Esophagus muscularis mucosa (tissue), 4 donors: ENCODE data around the gene LRRC75B. TPM values are rescaled to one million over a fixed set of nuclear protein-coding genes. Genes with fewer than 3 reads are reported as not detected.
A peak's percentile ranks its signal among the peaks of the same experiment; 100 is the strongest.
"Not testable (repeated sequence)": the region's sequence is repeated elsewhere in the genome, so short reads cannot be mapped to it uniquely, and the experiment has no call there.

Source experiments
- DNase-seq: peaks from one replicate; pipeline ENCODE4 v3.0.0-alpha.2; 2017; ENCODE audit errors: extremely low spot score
- H3K27ac ChIP-seq, 4 donors: fragments of 200-600 bp; sonication (generic); replicated peaks in 1 of 4; 1 replicate in 3 of 4; 2 replicates in 1 of 4; pipeline ENCODE4 v1.5.1; 2016 to 2019; ENCODE audit warnings: mild to moderate bottlenecking in 1 of 4
- H3K27me3 ChIP-seq, 4 donors: fragments of 200-600 bp; sonication (generic); one replicate each; pipeline versions ENCODE4 v1.5.1 to v1.6.0; 2016 to 2019
- H3K36me3 ChIP-seq, 4 donors: fragments of 200-600 bp; sonication (generic); one replicate each; pipeline ENCODE4 v1.5.1; 2016 to 2019
- H3K4me1 ChIP-seq, 4 donors: fragments of 200-600 bp; sonication (generic); one replicate each; pipeline ENCODE4 v1.5.1; 2016 to 2019
- H3K4me3 ChIP-seq, 4 donors: fragments of 200-600 bp; sonication (generic); 1 replicate in 2 of 4; 2 replicates in 2 of 4; pipeline ENCODE4 v1.5.1; 2016 to 2019; ENCODE audit warnings: mild to moderate bottlenecking in 4 of 4, moderate library complexity in 1 of 4
- H3K9me3 ChIP-seq, 4 donors: fragments of 200-600 bp; sonication (generic); 1 replicate in 3 of 4; 2 replicates in 1 of 4; pipeline ENCODE4 v1.5.1; 2016 to 2019
- EP300 ChIP-seq: sonication (generic); formaldehyde crosslinking; IDR thresholded peaks from one replicate; pipeline ENCODE4 v1.6.1; 2017; ENCODE audit warnings: antibody characterized with exemption
- POLR2A ChIP-seq: fragments of 450-650 bp; IDR thresholded peaks from one replicate; pipeline ENCODE4 v1.6.1; 2017; ENCODE audit warnings: antibody characterized with exemption, moderate library complexity, mild to moderate bottlenecking, low read depth
- POLR2AphosphoS5 ChIP-seq, 2 donors: sonication (generic); formaldehyde crosslinking; IDR thresholded peaks; one replicate each; pipeline ENCODE4 v1.6.1; 2017; ENCODE audit warnings: antibody characterized with exemption in 2 of 2
- WGBS: methylation state at CpG from one replicate; pipeline ENCODE4 v1.1.5; 2018; 5-methylcytosine and 5-hydroxymethylcytosine counted together
- intact Hi-C: fragments of 100-400 bp; cut with DNase I; formaldehyde crosslinking; loops from one replicate; pipeline ENCODE4 v1.15.1; 2023
- total RNA-seq, 4 donors: library from RNA; depleted of rRNA; stranded (reverse); fragments of >200 nt; gene quantifications; one replicate each; pipeline versions ENCODE4 v1.1.0 to v1.2.1, GENCODE V29; 2016
- TF ChIP-seq, protein P1 (sequence below), 3 experiments: fragments of 200-600 bp in 2 of 3; fragments of 450-650 bp in 1 of 3; sonication (generic) in 2 of 3; IDR thresholded peaks; one replicate each; pipeline ENCODE4 v1.5.1; 2017 to 2019; ENCODE audit warnings: antibody characterized with exemption in 3 of 3, mild to moderate bottlenecking in 2 of 3, moderate library complexity in 1 of 3

Gene LRRC75B
- total RNA-seq, 4 donors from 2014 or later = 11.3 to 22.1 (median 18.1) TPM

DNA sequence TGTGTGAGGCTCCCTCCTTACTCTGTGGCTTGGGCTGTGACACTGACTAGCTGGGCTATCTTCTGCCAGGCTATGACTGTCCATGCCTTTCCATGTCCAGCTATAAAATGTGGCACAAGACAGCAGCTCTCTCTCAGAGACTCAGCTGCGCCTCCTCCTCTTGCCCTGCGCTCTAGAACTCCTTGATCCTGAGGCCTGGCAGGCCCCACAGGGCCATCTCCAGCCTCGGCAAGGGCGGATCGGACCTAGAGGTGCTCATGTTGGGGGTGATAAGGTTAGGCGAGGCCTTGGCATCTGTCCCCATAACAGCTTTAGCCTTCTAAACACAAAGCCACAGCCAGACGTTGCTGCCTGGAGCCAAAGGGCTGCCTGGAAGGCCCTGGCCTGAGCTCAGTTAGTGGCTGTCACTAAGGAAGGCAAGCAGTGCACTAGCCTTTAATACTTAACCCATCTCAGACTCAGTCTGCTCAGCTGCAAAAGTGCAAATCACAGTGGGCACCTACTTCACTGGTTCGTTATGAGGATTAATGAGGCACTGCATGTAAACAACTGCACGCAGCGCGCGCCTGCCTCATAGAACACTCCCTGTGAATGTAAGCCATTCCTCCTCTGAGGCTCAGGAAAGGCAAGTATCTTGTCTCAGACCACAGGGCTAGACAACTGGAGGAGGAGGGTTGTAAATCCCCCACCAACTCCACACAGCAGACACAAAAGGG lies 39.1 kb downstream of the LRRC75B start:
- peaks cover 58 to 83% (median 69%) of the 10 kb centered on the region in 4 donors for H3K4me1 ChIP-seq

DNA sequence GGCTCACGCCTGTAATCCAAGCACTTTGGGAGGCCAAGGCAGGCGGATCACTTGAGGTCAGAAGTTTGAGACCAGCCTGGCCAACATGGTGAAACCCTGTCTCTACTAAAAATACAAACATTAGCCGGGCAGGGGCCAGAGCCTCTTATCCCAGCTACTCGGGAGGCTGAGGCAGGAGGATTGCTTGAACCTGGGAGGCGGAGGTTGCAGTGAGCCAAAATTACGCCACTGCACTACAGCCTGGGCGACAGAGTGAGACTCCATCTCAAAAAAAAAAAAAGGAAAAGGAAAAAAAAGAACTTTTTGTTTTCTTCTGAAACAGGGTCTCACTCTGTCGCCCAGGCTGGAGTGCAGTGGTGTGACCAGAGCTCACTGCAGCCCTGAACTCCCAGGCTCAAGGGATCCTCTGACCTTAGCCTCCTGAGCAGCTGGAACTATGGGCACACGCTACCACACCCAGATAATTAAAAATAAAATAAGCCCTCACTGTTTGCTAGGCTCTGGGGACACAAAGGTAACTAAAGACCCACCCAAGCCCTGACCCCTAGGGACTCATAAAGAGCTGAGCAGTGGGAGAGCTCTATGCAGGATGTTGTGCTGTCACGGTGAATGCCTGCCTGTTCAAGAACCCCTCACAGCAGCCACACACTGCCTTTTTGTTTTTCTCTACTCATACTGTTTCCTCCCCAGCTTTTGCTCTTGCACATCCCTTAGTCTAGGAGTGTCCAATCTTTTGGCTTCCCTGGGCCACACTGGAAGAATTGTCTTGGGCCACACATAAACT lies 40.2 kb downstream of the LRRC75B start:
- WGBS = 85% methylated on average over 10 of the region's 10 CpGs
- intact Hi-C loops = not testable (repeated sequence)
- peak overlapping the region; percentile 94 to 98 (median 96) for H3K27ac ChIP-seq

More for the DNA sequence above, 39.1 kb downstream of the LRRC75B start:
- Histone ChIP-seq H3K4me3 (peak overlapping the region; percentile 73 to 97 (median 91)), H3K9me3 (no peaks in the 10 kb centered on the region), H3K27ac (peak overlapping the region; percentile 94 to 98 (median 96)), H3K27me3 (no peaks in the 10 kb centered on the region), H3K36me3 (peaks cover 5 to 32% (median 25%) of the 10 kb centered on the region in 4 donors)
- WGBS = 15% methylated on average over 11 of the region's 12 CpGs
- no peak for DNase-seq
- intact Hi-C loops = no loop called here
- TF ChIP-seq EP300 = no peak
- peak in 1 of 2 donors; percentile 4 for TF ChIP-seq POLR2AphosphoS5 (IDR thresholded peaks at IDR 0.05)

DNA sequence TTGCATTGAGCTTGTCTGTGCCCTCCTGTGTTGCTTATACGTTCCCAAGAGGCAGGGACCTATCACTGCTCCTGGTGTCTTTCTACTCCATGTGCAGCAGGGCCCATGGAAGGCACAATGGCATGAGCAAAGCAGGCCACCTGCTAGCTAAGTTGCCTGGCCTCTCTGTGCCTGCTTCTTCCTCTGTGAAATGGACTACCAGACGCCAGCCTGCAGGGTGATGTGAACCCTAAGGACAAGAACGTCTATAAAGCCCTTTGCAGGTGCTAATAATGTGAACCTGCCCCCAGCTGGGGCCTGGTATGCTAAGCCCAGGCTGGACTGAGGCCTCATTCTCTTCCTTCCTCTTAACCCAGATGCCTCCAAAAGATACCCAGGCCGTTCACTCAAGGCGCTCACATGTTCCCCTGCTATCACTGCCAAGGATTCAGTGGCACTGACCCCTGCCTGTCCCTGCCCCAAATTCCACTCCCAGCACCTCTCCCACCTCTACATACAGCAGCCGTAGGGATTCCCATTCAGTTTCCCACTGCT lies 41.9 kb downstream of the LRRC75B start:
- peaks cover 37 to 64% (median 52%) of the 10 kb centered on the region in 4 donors for H3K4me1 ChIP-seq

More for the DNA sequence above, 40.2 kb downstream of the LRRC75B start:
- not testable (repeated sequence) for DNase-seq, H3K9me3 ChIP-seq, H3K27me3 ChIP-seq, H3K4me3 ChIP-seq
- peaks cover 10 to 32% (median 25%) of the 10 kb centered on the region in 4 donors for H3K36me3 ChIP-seq
- H3K4me1 ChIP-seq = peaks cover 53 to 74% (median 63%) of the 10 kb centered on the region in 4 donors

DNA sequence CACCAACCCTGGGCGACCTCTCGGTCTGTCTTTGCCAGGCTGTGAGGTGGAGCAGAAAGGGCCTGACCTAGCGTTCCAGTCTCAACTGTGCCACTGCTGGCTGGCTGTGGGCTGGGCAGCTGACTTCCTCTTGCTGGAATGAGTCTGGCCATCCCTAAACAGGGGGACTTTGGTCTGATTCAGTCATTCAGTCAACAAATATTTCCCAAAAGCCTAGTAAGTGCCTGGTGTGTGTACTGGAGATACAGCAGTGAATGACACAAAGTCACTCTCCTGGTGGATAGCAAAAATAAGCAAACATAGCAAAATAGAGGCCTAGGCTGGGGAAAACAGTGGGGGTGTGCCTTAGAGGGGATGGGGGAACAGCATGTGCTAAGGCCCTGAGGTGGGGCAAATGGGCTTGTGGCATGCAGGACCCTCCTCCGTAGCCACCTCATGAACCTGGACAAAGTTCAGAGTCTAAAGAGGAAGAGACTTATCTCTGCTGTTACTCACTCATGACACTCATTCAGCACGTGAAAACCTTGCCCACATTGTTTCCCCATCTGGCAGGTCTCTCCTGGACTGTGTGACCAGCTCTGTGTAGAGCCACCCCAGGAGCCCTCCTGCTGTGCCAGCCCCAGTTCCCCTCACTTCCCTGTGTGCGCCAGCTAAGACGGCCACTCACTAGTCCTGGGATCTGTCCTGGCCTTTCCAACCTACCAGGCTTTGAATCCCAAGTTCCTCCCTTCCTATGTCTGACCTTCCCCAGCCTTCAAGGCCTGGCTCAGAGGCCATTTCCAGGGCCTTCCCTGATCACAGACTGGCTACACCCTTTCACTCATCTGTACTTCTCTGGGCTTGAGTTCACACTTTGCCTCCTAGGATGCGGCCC lies 42.6 kb downstream of the LRRC75B start:
- Histone ChIP-seq H3K36me3 (peaks cover 24 to 44% (median 41%) of the 10 kb centered on the region in 4 donors), H3K27ac (no peak overlapping the region), H3K9me3 (no peaks in the 10 kb centered on the region), H3K4me1 (peaks cover 44 to 72% (median 58%) of the 10 kb centered on the region in 4 donors), H3K4me3 (no peak overlapping the region), H3K27me3 (no peaks in the 10 kb centered on the region)
- intact Hi-C loops = no loop called here
- TF ChIP-seq, protein P1, sequence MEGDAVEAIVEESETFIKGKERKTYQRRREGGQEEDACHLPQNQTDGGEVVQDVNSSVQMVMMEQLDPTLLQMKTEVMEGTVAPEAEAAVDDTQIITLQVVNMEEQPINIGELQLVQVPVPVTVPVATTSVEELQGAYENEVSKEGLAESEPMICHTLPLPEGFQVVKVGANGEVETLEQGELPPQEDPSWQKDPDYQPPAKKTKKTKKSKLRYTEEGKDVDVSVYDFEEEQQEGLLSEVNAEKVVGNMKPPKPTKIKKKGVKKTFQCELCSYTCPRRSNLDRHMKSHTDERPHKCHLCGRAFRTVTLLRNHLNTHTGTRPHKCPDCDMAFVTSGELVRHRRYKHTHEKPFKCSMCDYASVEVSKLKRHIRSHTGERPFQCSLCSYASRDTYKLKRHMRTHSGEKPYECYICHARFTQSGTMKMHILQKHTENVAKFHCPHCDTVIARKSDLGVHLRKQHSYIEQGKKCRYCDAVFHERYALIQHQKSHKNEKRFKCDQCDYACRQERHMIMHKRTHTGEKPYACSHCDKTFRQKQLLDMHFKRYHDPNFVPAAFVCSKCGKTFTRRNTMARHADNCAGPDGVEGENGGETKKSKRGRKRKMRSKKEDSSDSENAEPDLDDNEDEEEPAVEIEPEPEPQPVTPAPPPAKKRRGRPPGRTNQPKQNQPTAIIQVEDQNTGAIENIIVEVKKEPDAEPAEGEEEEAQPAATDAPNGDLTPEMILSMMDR (IDR thresholded peaks at IDR 0.05) = no peak
- TF ChIP-seq EP300 (no peak), POLR2AphosphoS5 (IDR thresholded peaks at IDR 0.05) (no peak), POLR2A (no peak)
- no peak for DNase-seq
- 89% methylated on average over 8 of the region's 8 CpGs for WGBS

More for the DNA sequence above, 41.9 kb downstream of the LRRC75B start:
- Histone ChIP-seq H3K9me3 (no peaks in the 10 kb centered on the region), H3K36me3 (peaks cover 24 to 44% (median 39%) of the 10 kb centered on the region in 4 donors), H3K27ac (no peak overlapping the region), H3K4me3 (no peak overlapping the region), H3K27me3 (no peaks in the 10 kb centered on the region)
- no peak for DNase-seq
- TF ChIP-seq EP300 (no peak), POLR2AphosphoS5 (IDR thresholded peaks at IDR 0.05) (no peak), POLR2A (no peak)
- TF ChIP-seq, protein P1 (IDR thresholded peaks at IDR 0.05) = no peak
- 81% methylated on average over 4 of the region's 6 CpGs for WGBS
- intact Hi-C loops = no loop called here

DNA sequence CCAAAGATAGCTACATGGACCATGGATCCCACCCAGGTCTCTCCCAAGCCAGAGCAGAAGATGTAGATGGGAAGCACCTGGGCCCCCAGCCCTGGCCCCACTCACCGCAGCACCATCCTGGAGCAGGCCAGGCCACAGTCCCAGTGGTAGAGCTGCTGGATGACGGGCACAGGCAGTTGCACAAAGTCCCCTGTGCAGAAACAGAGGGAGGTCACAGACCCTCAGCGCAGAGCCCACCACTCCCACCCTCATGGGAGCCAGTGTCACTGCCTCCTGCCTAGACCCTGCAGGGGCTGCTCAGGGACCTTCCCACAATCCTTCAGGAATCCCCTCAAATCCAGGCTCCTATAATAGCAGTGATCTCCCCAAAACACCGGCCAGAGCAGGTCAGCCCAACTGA lies 44.1 kb downstream of the LRRC75B start:
- H3K4me1 ChIP-seq = peaks cover 55 to 78% (median 67%) of the 10 kb centered on the region in 4 donors
- 100% methylated on average over 3 of the region's 4 CpGs for WGBS
- no peaks in the 10 kb centered on the region for H3K27me3 ChIP-seq
- intact Hi-C loops = no loop called here
- H3K9me3 ChIP-seq = no peaks in the 10 kb centered on the region
- peaks cover 27 to 55% (median 52%) of the 10 kb centered on the region in 4 donors for H3K36me3 ChIP-seq
- no peak overlapping the region for H3K4me3 ChIP-seq
- no peak for TF ChIP-seq EP300
- TF ChIP-seq, protein P1 (IDR thresholded peaks at IDR 0.05) = no peak
- no peak for TF ChIP-seq POLR2A
- TF ChIP-seq POLR2AphosphoS5 (IDR thresholded peaks at IDR 0.05) = no peak
- no peak overlapping the region for H3K27ac ChIP-seq
- DNase-seq = no peak
